Raji (cell line): ENCODE data around the gene VPS45.
A peak's percentile ranks its signal among the peaks of the same experiment; 100 is the strongest.

ENCODE experiments used
- POLR2A ChIP-seq: IDR thresholded peaks from 2 replicates; pipeline ENCODE4 v1.6.1; 2011; ENCODE audit warnings: low read depth, low read length, control low read depth; ENCODE audit not compliant: insufficient read depth

VPS45 gene

GRCh38 chr1:150067184-150068108, at the start of gene VPS45:
Gene VPS45, plus strand, starts transcription at chr1:150067776. Its CDS starts 82 bp downstream, at chr1:150067858.
- TF ChIP-seq POLR2A: peak; percentile 61

GRCh38 chr1:150018165-150018564, 49.4 kb upstream of the VPS45 start:
- TF ChIP-seq POLR2A: no peak

GRCh38 chr1:150020711-150021110, 46.9 kb upstream of the VPS45 start:
- TF ChIP-seq POLR2A: no peak

- no peak for TF ChIP-seq POLR2A
Measured at GRCh38 chr1:150021191-150021694, 46.3 kb upstream of the VPS45 start.

- TF ChIP-seq POLR2A: no peak
Measured at GRCh38 chr1:150022357-150022756, 45.2 kb upstream of the VPS45 start.

- TF ChIP-seq POLR2A: no peak
Measured at GRCh38 chr1:150024156-150024555, 43.4 kb upstream of the VPS45 start.

- TF ChIP-seq POLR2A: no peak
Measured at GRCh38 chr1:150028322-150028721, 39.3 kb upstream of the VPS45 start.

GRCh38 chr1:150034336-150034735, 33.2 kb upstream of the VPS45 start:
- TF ChIP-seq POLR2A: no peak

GRCh38 chr1:150049926-150050325, 17.6 kb upstream of the VPS45 start:
- TF ChIP-seq POLR2A: no peak

- TF ChIP-seq POLR2A: no peak
Measured at GRCh38 chr1:150051089-150051373, 16.5 kb upstream of the VPS45 start.

GRCh38 chr1:150053926-150054325, 13.7 kb upstream of the VPS45 start:
- no peak for TF ChIP-seq POLR2A

GRCh38 chr1:150056407-150056806, 11.2 kb upstream of the VPS45 start:
- no peak for TF ChIP-seq POLR2A

GRCh38 chr1:150060260-150060659, 7.3 kb upstream of the VPS45 start:
- TF ChIP-seq POLR2A: no peak

GRCh38 chr1:150061632-150062101, 5.9 kb upstream of the VPS45 start:
- no peak for TF ChIP-seq POLR2A

GRCh38 chr1:150062113-150062512, 5.5 kb upstream of the VPS45 start:
- no peak for TF ChIP-seq POLR2A

GRCh38 chr1:150065184-150065871, 2.2 kb upstream of the VPS45 start:
- TF ChIP-seq POLR2A: no peak
